HCT116 (cell line): ENCODE data around the gene GPX7. TPM values are rescaled to one million over a fixed set of nuclear protein-coding genes. Genes with fewer than 3 reads are reported as not detected.

ENCODE experiments used
- ATAC-seq: fragments of 200-7000 bp; cut with Tn5 transposase; 2 replicates; pipeline ENCODE4 v1.9.1; 2020; ENCODE audit warnings: mild to moderate bottlenecking, moderate library complexity
- BruUV-seq: library from RNA; stranded (reverse); fragments of 400-500 nt; replicated peaks from 2 replicates; lab custom pipeline; 2021; lab: Mats Ljungman, UMichigan
- CTCF ChIA-PET: fragments of 300-600 bp; sonication (Branson Sonifier 250); formaldehyde crosslinking; loops from one replicate; lab custom pipeline; 2021; ENCODE audit warnings: antibody characterized with exemption; lab: Charles Lee
- POLR2A ChIA-PET: fragments of 300-600, 350-600 bp; sonication (Branson Sonifier 250); formaldehyde crosslinking; loops from one replicate; lab custom pipeline; 2021; ENCODE audit warnings: antibody characterized with exemption; lab: Charles Lee
- RAD21 ChIA-PET, 2 experiments: fragments of 300-600 bp; sonication (Branson Sonifier 250); formaldehyde crosslinking; loops; one replicate each; lab custom pipeline; 2023; ENCODE audit warnings: low total read pairs in 2 of 2; ENCODE audit not compliant: uncharacterized antibody in 2 of 2, unreplicated experiment in 2 of 2, low non-redundant PET in 1 of 2; lab: Charles Lee
- DNase-seq: peaks from one replicate; pipeline ENCODE4 v3.0.0-alpha.2; 2010; ENCODE audit warnings: low read depth, low spot score
- H2AFZ ChIP-seq: fragments of 200-600 bp; shearing (Covaris generic), sonication (generic); 2 replicates; pipeline ENCODE4 v1.6.1; 2017; ENCODE audit warnings: low read depth, mixed run types, mixed read lengths, antibody characterized with exemption, low read length; ENCODE audit not compliant: poor library complexity, severe bottlenecking
- H3K27ac ChIP-seq: 2 replicates; pipeline ENCODE4 v1.5.1; 2012; ENCODE audit warnings: low read depth, low read length
- H3K27me3 ChIP-seq: fragments of 200-600 bp; sonication (generic); 2 replicates; pipeline ENCODE4 v1.6.1; 2016; ENCODE audit warnings: mixed run types, low read length, mixed read lengths; ENCODE audit not compliant: insufficient read depth
- H3K36me3 ChIP-seq, 2 experiments: fragments of 200-500 bp in 1 of 2; fragments of 200-600 bp in 1 of 2; sonication (Bioruptor generic) in 1 of 2; sonication (generic) in 1 of 2; 2 replicates each; pipeline versions ENCODE4 v1.5.1 to v1.6.1; 2014 to 2016; ENCODE audit warnings: low read length in 2 of 2, inconsistent platforms in 1 of 2, mixed read lengths in 1 of 2, mixed run types in 1 of 2; ENCODE audit not compliant: insufficient read depth in 2 of 2, control insufficient read depth in 1 of 2
- H3K4me1 ChIP-seq, 2 experiments: fragments of 200-600 bp in 1 of 2; sonication (generic) in 1 of 2; 2 replicates each; pipeline versions ENCODE4 v1.5.1 to v1.6.1; 2012 to 2017; ENCODE audit warnings: low read length in 2 of 2, inconsistent platforms in 1 of 2, mild to moderate bottlenecking in 1 of 2, mixed read lengths in 1 of 2, mixed run types in 1 of 2, moderate library complexity in 1 of 2; ENCODE audit not compliant: insufficient read depth in 2 of 2, control insufficient read depth in 1 of 2
- H3K4me2 ChIP-seq: fragments of 200-600 bp; sonication (generic); 2 replicates; pipeline ENCODE4 v1.6.1; 2017; ENCODE audit warnings: mixed run types, low read length, mixed read lengths
- H3K4me3 ChIP-seq, 2 experiments: fragments of 200-600 bp in 1 of 2; sonication (generic) in 1 of 2; replicated peaks in 1 of 2; 2 replicates each; pipeline ENCODE4 v1.5.1; 2011 to 2016; ENCODE audit warnings: low read length in 2 of 2, control low read depth in 1 of 2, low read depth in 1 of 2, mild to moderate bottlenecking in 1 of 2, mixed read lengths in 1 of 2, mixed run types in 1 of 2
- H3K79me2 ChIP-seq: fragments of 200-600 bp; sonication (generic); 2 replicates; pipeline ENCODE4 v1.6.1; 2017; ENCODE audit warnings: mild to moderate bottlenecking, mixed run types, low read length, moderate library complexity, mixed read lengths; ENCODE audit not compliant: insufficient read depth
- H3K9ac ChIP-seq: fragments of 200-600 bp; sonication (generic); 2 replicates; pipeline ENCODE4 v1.6.1; 2016; ENCODE audit warnings: low read length, mixed read lengths
- H3K9me2 ChIP-seq: fragments of 200-600 bp; sonication (generic), shearing (Covaris generic); 2 replicates; pipeline ENCODE4 v1.6.1; 2017; ENCODE audit warnings: mixed run types, mild to moderate bottlenecking, moderate library complexity; ENCODE audit not compliant: insufficient read depth
- H3K9me3 ChIP-seq, 2 experiments: fragments of 200-500 bp in 1 of 2; fragments of 200-600 bp in 1 of 2; sonication (Bioruptor generic) in 1 of 2; sonication (generic) in 1 of 2; 2 replicates each; pipeline ENCODE4 v1.6.1; 2014 to 2017; ENCODE audit warnings: low read length in 2 of 2, mixed read lengths in 2 of 2, inconsistent platforms in 1 of 2, low read depth in 1 of 2, mild to moderate bottlenecking in 1 of 2, mixed run types in 1 of 2, moderate library complexity in 1 of 2; ENCODE audit not compliant: control insufficient read depth in 1 of 2, insufficient read depth in 1 of 2
- H4K20me1 ChIP-seq: fragments of 200-600 bp; sonication (generic), shearing (Covaris generic); 2 replicates; pipeline ENCODE4 v1.6.1; 2017; ENCODE audit warnings: mixed run types, mild to moderate bottlenecking, moderate library complexity; ENCODE audit not compliant: insufficient read depth
- CBX3 ChIP-seq: IDR thresholded peaks from 2 replicates; pipeline ENCODE4 v1.6.1; 2012; ENCODE audit warnings: low read depth
- EGR1 ChIP-seq: IDR thresholded peaks from 2 replicates; pipeline ENCODE4 v1.6.1; 2012; ENCODE audit warnings: low read depth
- EZH2 ChIP-seq: fragments of 200-600 bp; sonication (generic); IDR thresholded peaks from 2 replicates; pipeline ENCODE4 v1.6.1; 2017; ENCODE audit warnings: antibody characterized with exemption, mixed run types
- EZH2phosphoT487 ChIP-seq: fragments of 200-600 bp; IDR thresholded peaks from 2 replicates; pipeline ENCODE4 v1.6.1; 2018; ENCODE audit warnings: antibody characterized with exemption, borderline replicate concordance
- JUND ChIP-seq: IDR thresholded peaks from 2 replicates; pipeline ENCODE4 v1.6.1; 2012
- POLR2AphosphoS5 ChIP-seq: IDR thresholded peaks from 2 replicates; pipeline ENCODE4 v1.6.1; 2011; ENCODE audit warnings: mild to moderate bottlenecking, low read depth, low read length, moderate library complexity
- RAD21 ChIP-seq: IDR thresholded peaks from 2 replicates; pipeline ENCODE4 v1.6.1; 2012; ENCODE audit warnings: low read depth, mild to moderate bottlenecking
- SIN3A ChIP-seq: IDR thresholded peaks from 2 replicates; pipeline ENCODE4 v1.6.1; 2012; ENCODE audit warnings: low read depth
- SRF ChIP-seq: IDR thresholded peaks from 2 replicates; pipeline ENCODE4 v1.6.1; 2012; ENCODE audit warnings: low read depth
- TCF7L2 ChIP-seq: IDR thresholded peaks from 2 replicates; pipeline ENCODE4 v1.7.0; 2011; ENCODE audit warnings: borderline replicate concordance, inconsistent platforms; ENCODE audit not compliant: insufficient read depth, insufficient read length; ENCODE audit errors: extremely low read depth
- YY1 ChIP-seq: IDR thresholded peaks from 2 replicates; pipeline ENCODE4 v1.6.1; 2011; ENCODE audit warnings: low read length, low read depth, moderate library complexity, mild to moderate bottlenecking; ENCODE audit not compliant: insufficient replicate concordance; ENCODE audit errors: extremely low read depth
- ZNF274 ChIP-seq: fragments of 200-500 bp; sonication (Bioruptor generic); IDR thresholded peaks from 2 replicates; pipeline ENCODE4 v1.6.1; 2014; ENCODE audit warnings: mild to moderate bottlenecking, low read depth, low read length, inconsistent platforms
- intact Hi-C: fragments of 100-400 bp; cut with micrococcal nuclease; formaldehyde crosslinking; loops from 2 replicates; pipeline ENCODE4 v1.10.0; 2022
- total RNA-seq: library from RNA; stranded (reverse); gene quantifications from one replicate; pipeline ENCODE4 v1.2.1, GENCODE V29; 2021; ENCODE audit not compliant: unreplicated experiment
- TF ChIP-seq, protein P1 (sequence below): IDR thresholded peaks from 2 replicates; pipeline ENCODE4 v1.6.1; 2011; ENCODE audit warnings: mild to moderate bottlenecking, low read length, moderate library complexity; ENCODE audit not compliant: insufficient replicate concordance; ENCODE audit errors: extremely low read depth
- TF ChIP-seq, protein P2 (sequence below): IDR thresholded peaks from 2 replicates; pipeline ENCODE4 v1.6.1; 2012
- TF ChIP-seq, protein P3 (sequence below): IDR thresholded peaks from 2 replicates; pipeline ENCODE4 v1.6.1; 2012; ENCODE audit warnings: low read depth
- TF ChIP-seq, protein P4 (sequence below), 3 experiments: fragments of 200-600 bp in 1 of 3; sonication (generic) in 1 of 3; IDR thresholded peaks in 2 of 3; conservative IDR thresholded peaks in 1 of 3; 2 replicates each; pipeline ENCODE4 v1.5.1; 2012 to 2017; ENCODE audit warnings: low read depth in 2 of 3, low read length in 2 of 3, antibody characterized with exemption in 1 of 3, borderline replicate concordance in 1 of 3, control low read depth in 1 of 3, mild to moderate bottlenecking in 1 of 3, mixed read lengths in 1 of 3, mixed run types in 1 of 3, moderate library complexity in 1 of 3; ENCODE audit not compliant: insufficient read depth in 1 of 3

GPX7 gene
- total RNA-seq, 1 experiment from 2014 or later, result not detected

DNA sequence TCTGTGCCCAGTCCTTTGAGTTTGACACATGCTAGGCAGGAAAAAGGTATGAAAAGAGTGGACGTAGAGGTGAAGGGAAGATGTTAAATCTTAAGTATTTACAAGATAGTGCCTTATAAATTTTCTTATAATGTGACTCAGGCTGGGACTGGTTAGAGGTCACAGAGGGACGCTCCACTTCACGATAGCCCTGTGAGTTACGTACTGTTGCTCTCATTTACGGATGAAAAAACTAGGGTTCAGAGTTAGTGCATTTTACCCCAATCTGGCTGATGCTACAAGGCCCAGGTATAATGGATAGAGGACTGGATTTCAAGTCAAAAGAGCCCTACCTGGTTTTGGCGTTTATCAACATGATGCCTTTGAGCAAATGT lies 47.9 kb upstream of the GPX7 start:
- intact Hi-C loops, result no loop called here
- Histone ChIP-seq H3K79me2 (peaks cover 36% of the 10 kb centered on the region), H3K9me2 (no peaks in the 10 kb centered on the region), H3K36me3 (no peaks in the 10 kb centered on the region), H3K9ac (peak overlapping the region; percentile 77), H3K4me3 (peak overlapping the region; percentile 77 to 86), H4K20me1 (peaks cover 1% of the 10 kb centered on the region; the same call in 1 of the 2 replicates), H3K9me3 (no peaks in the 10 kb centered on the region), H3K27ac (no peak overlapping the region), H3K27me3 (no peaks in the 10 kb centered on the region), H3K4me1 (peaks cover 8 to 25% of the 10 kb centered on the region in 2 experiments; a peak in 2 of 4 replicates), H3K4me2 (peak overlapping the region; percentile 79), H2AFZ (no peak overlapping the region)
- ATAC-seq, result no peak
- DNase-seq, result no peak
- TSS peak; percentile 84 for BruUV-seq
- ChIA-PET CTCF (no interaction called here), RAD21 (no interaction called here), POLR2A (interaction anchor here (1.2 kb wide), 1 partner anchor 20 kb away, joined by 4 read pairs; no protein-coding TSS in a partner anchor)
- TF ChIP-seq RAD21 (no peak), YY1 (no peak), EZH2phosphoT487 (no peak), JUND (no peak), EGR1 (no peak), EZH2 (no peak), TCF7L2 (no peak), POLR2AphosphoS5 (no peak), ZNF274 (no peak), CBX3 (no peak), SRF (no peak), SIN3A (no peak)
- TF ChIP-seq, protein P1, sequence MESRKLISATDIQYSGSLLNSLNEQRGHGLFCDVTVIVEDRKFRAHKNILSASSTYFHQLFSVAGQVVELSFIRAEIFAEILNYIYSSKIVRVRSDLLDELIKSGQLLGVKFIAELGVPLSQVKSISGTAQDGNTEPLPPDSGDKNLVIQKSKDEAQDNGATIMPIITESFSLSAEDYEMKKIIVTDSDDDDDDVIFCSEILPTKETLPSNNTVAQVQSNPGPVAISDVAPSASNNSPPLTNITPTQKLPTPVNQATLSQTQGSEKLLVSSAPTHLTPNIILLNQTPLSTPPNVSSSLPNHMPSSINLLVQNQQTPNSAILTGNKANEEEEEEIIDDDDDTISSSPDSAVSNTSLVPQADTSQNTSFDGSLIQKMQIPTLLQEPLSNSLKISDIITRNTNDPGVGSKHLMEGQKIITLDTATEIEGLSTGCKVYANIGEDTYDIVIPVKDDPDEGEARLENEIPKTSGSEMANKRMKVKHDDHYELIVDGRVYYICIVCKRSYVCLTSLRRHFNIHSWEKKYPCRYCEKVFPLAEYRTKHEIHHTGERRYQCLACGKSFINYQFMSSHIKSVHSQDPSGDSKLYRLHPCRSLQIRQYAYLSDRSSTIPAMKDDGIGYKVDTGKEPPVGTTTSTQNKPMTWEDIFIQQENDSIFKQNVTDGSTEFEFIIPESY, result no peak
- TF ChIP-seq, protein P2, sequence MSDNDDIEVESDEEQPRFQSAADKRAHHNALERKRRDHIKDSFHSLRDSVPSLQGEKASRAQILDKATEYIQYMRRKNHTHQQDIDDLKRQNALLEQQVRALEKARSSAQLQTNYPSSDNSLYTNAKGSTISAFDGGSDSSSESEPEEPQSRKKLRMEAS, result no peak
- TF ChIP-seq, protein P3, sequence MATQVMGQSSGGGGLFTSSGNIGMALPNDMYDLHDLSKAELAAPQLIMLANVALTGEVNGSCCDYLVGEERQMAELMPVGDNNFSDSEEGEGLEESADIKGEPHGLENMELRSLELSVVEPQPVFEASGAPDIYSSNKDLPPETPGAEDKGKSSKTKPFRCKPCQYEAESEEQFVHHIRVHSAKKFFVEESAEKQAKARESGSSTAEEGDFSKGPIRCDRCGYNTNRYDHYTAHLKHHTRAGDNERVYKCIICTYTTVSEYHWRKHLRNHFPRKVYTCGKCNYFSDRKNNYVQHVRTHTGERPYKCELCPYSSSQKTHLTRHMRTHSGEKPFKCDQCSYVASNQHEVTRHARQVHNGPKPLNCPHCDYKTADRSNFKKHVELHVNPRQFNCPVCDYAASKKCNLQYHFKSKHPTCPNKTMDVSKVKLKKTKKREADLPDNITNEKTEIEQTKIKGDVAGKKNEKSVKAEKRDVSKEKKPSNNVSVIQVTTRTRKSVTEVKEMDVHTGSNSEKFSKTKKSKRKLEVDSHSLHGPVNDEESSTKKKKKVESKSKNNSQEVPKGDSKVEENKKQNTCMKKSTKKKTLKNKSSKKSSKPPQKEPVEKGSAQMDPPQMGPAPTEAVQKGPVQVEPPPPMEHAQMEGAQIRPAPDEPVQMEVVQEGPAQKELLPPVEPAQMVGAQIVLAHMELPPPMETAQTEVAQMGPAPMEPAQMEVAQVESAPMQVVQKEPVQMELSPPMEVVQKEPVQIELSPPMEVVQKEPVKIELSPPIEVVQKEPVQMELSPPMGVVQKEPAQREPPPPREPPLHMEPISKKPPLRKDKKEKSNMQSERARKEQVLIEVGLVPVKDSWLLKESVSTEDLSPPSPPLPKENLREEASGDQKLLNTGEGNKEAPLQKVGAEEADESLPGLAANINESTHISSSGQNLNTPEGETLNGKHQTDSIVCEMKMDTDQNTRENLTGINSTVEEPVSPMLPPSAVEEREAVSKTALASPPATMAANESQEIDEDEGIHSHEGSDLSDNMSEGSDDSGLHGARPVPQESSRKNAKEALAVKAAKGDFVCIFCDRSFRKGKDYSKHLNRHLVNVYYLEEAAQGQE, result no peak
- TF ChIP-seq, protein P4, sequence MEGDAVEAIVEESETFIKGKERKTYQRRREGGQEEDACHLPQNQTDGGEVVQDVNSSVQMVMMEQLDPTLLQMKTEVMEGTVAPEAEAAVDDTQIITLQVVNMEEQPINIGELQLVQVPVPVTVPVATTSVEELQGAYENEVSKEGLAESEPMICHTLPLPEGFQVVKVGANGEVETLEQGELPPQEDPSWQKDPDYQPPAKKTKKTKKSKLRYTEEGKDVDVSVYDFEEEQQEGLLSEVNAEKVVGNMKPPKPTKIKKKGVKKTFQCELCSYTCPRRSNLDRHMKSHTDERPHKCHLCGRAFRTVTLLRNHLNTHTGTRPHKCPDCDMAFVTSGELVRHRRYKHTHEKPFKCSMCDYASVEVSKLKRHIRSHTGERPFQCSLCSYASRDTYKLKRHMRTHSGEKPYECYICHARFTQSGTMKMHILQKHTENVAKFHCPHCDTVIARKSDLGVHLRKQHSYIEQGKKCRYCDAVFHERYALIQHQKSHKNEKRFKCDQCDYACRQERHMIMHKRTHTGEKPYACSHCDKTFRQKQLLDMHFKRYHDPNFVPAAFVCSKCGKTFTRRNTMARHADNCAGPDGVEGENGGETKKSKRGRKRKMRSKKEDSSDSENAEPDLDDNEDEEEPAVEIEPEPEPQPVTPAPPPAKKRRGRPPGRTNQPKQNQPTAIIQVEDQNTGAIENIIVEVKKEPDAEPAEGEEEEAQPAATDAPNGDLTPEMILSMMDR (IDR thresholded peaks at IDR 0.05 in 2 of 3, conservative IDR thresholded peaks at IDR 0.05 in 1 of 3; ENCODE audit: borderline replicate concordance in 1 of 3, insufficient read depth in 1 of 3, low read depth in 2 of 3, low read length in 2 of 3), result no peak
